Effector memory CD8-positive, alpha-beta T cell (primary cell): Measurements from ENCODE around the gene ZNF784.

ENCODE experiments used
- ATAC-seq: fragments of 150-1000 bp; cut with Tn5 transposase; replicated peaks from 2 replicates; pipeline ENCODE4 v1.10.0; 2021; ENCODE audit warnings: mild to moderate bottlenecking, moderate library complexity
- DNase-seq, 3 experiments: peaks; one replicate each; pipeline ENCODE4 v3.0.0; 2021
- H3K27ac Mint-ChIP-seq, 2 donors: one replicate each; pipeline ENCODE4 v1.8.0; 2022; ENCODE audit warnings: mild to moderate bottlenecking in 2 of 2, mixed read lengths in 2 of 2, moderate library complexity in 2 of 2
- H3K27me3 Mint-ChIP-seq, 2 donors: one replicate each; pipeline ENCODE4 v1.8.0; 2022; ENCODE audit warnings: mixed read lengths in 2 of 2
- H3K36me3 Mint-ChIP-seq: one replicate; pipeline ENCODE4 v1.8.0; 2022; ENCODE audit warnings: mild to moderate bottlenecking, moderate library complexity, mixed read lengths; ENCODE audit not compliant: insufficient read depth
- H3K4me1 Mint-ChIP-seq, 2 donors: one replicate each; pipeline ENCODE4 v1.8.0; 2022; ENCODE audit warnings: low read depth in 2 of 2, mixed read lengths in 2 of 2
- H3K4me3 Mint-ChIP-seq, 2 donors: one replicate each; pipeline ENCODE4 v1.8.0; 2022; ENCODE audit warnings: mild to moderate bottlenecking in 2 of 2, mixed read lengths in 2 of 2, moderate library complexity in 2 of 2
- H3K9me3 Mint-ChIP-seq, 2 donors: one replicate each; pipeline ENCODE4 v1.8.0; 2022; ENCODE audit warnings: mixed read lengths in 2 of 2

ZNF784 gene

GRCh38 chr19:55644842-55645511, 20.6 kb upstream of the ZNF784 start:
- H3K36me3 Mint-ChIP-seq: peaks cover 38% of the 10 kb centered on the region
- ATAC-seq: no peak
- H3K4me1 Mint-ChIP-seq: peaks cover 41 to 45% of the 10 kb centered on the region in 2 donors
- peak overlapping the region; percentile 84 to 93 for H3K4me3 Mint-ChIP-seq
- no peak for DNase-seq
- peak overlapping the region; percentile 84 to 91 for H3K27ac Mint-ChIP-seq
- no peaks in the 10 kb centered on the region for H3K9me3 Mint-ChIP-seq
- H3K27me3 Mint-ChIP-seq: peaks cover 0 to 14% of the 10 kb centered on the region in 2 donors

- no peaks in the 10 kb centered on the region for H3K9me3 Mint-ChIP-seq
- H3K4me1 Mint-ChIP-seq: peaks cover 41 to 42% of the 10 kb centered on the region in 2 donors
- H3K36me3 Mint-ChIP-seq: peaks cover 38% of the 10 kb centered on the region
- no peak for DNase-seq
- peak overlapping the region; percentile 84 to 91 for H3K27ac Mint-ChIP-seq
- peak overlapping the region; percentile 84 to 93 for H3K4me3 Mint-ChIP-seq
- peaks cover 0 to 7% of the 10 kb centered on the region in 2 donors for H3K27me3 Mint-ChIP-seq
- ATAC-seq: no peak
Observed at GRCh38 chr19:55644191-55644833, 19.9 kb upstream of the ZNF784 start.

- Mint-ChIP-seq H3K27me3 (peaks cover 0 to 3% of the 10 kb centered on the region in 2 donors), H3K9me3 (peaks cover 0 to 2% of the 10 kb centered on the region in 2 donors), H3K4me3 (peak overlapping the region; percentile 84 to 93), H3K4me1 (peaks cover 44 to 45% of the 10 kb centered on the region in 2 donors), H3K36me3 (peaks cover 40% of the 10 kb centered on the region), H3K27ac (peak overlapping the region; percentile 84 to 91)
- DNase-seq (no peak), ATAC-seq (no peak)
Observed at GRCh38 chr19:55643887-55644176, 19.5 kb upstream of the ZNF784 start.

- ATAC-seq: peak; percentile 55
- Mint-ChIP-seq H3K27ac (peak within 1 kb of the TSS; percentile 87 to 91), H3K4me1 (peaks cover 41 to 42% of the 10 kb centered on the region in 2 donors), H3K36me3 (peaks cover 37% of the 10 kb centered on the region), H3K9me3 (peaks cover 0 to 2% of the 10 kb centered on the region in 2 donors), H3K4me3 (peak within 1 kb of the TSS; percentile 84 to 93), H3K27me3 (no peaks in the 10 kb centered on the region)
- DNase-seq: peak; percentile 69 to 76 (median 70)
Observed at GRCh38 chr19:55643003-55643886, 18.9 kb upstream of the ZNF784 start, which contains the start of gene ZNF581. Gene ZNF581, plus strand, starts transcription at chr19:55643649. Its CDS starts 923 bp downstream, at chr19:55644572.

GRCh38 chr19:55642153-55643002, 18.0 kb upstream of the ZNF784 start:
- H3K27ac Mint-ChIP-seq: peak overlapping the region; percentile 87 to 91
- H3K9me3 Mint-ChIP-seq: peaks cover 0 to 2% of the 10 kb centered on the region in 2 donors
- DNase-seq (no peak), ATAC-seq (peak; percentile 13)
- no peaks in the 10 kb centered on the region for H3K27me3 Mint-ChIP-seq
- peaks cover 41% of the 10 kb centered on the region for H3K36me3 Mint-ChIP-seq
- peaks cover 44 to 51% of the 10 kb centered on the region in 2 donors for H3K4me1 Mint-ChIP-seq
- H3K4me3 Mint-ChIP-seq: peak overlapping the region; percentile 84 to 93

GRCh38 chr19:55641426-55642152, 17.2 kb upstream of the ZNF784 start:
- H3K4me1 Mint-ChIP-seq: peaks cover 48 to 54% of the 10 kb centered on the region in 2 donors

GRCh38 chr19:55640577-55641425, 16.4 kb upstream of the ZNF784 start, which contains the start of gene ZNF580:
Gene ZNF580, plus strand, starts transcription at chr19:55641002. Its CDS starts 1,507 bp downstream, at chr19:55642509.
- no peaks in the 10 kb centered on the region for H3K27me3 Mint-ChIP-seq
- peaks cover 56 to 62% of the 10 kb centered on the region in 2 donors for H3K4me1 Mint-ChIP-seq
- peaks cover 0 to 2% of the 10 kb centered on the region in 2 donors for H3K9me3 Mint-ChIP-seq
- peak within 1 kb of the TSS; percentile 84 to 93 for H3K4me3 Mint-ChIP-seq
- peak within 1 kb of the TSS; percentile 83 to 87 for H3K27ac Mint-ChIP-seq
- peaks cover 41% of the 10 kb centered on the region for H3K36me3 Mint-ChIP-seq
- ATAC-seq (peak; percentile 18), DNase-seq (peak in 2 of 3 experiments; percentile 34 to 38)

More at GRCh38 chr19:55641426-55642152, 17.2 kb upstream of the ZNF784 start:
- DNase-seq (no peak), ATAC-seq (peak; percentile 22)
- Mint-ChIP-seq H3K27me3 (no peaks in the 10 kb centered on the region), H3K9me3 (peaks cover 0 to 2% of the 10 kb centered on the region in 2 donors), H3K4me3 (peak overlapping the region; percentile 84 to 93), H3K27ac (peak overlapping the region; percentile 83 to 87), H3K36me3 (peaks cover 45% of the 10 kb centered on the region)

GRCh38 chr19:55640043-55640576, 15.7 kb upstream of the ZNF784 start:
- H3K36me3 Mint-ChIP-seq: peaks cover 46% of the 10 kb centered on the region
- H3K27me3 Mint-ChIP-seq: no peaks in the 10 kb centered on the region
- DNase-seq (peak; percentile 60 to 73 (median 66)), ATAC-seq (peak; percentile 54)
- H3K4me3 Mint-ChIP-seq: peak overlapping the region; percentile 69 to 76
- peaks cover 62 to 67% of the 10 kb centered on the region in 2 donors for H3K4me1 Mint-ChIP-seq
- H3K27ac Mint-ChIP-seq: peak overlapping the region; percentile 79
- peaks cover 0 to 2% of the 10 kb centered on the region in 2 donors for H3K9me3 Mint-ChIP-seq

GRCh38 chr19:55638864-55639359, 14.5 kb upstream of the ZNF784 start:
- H3K4me3 Mint-ChIP-seq: peak overlapping the region; percentile 47 to 50
- H3K4me1 Mint-ChIP-seq: peaks cover 61 to 67% of the 10 kb centered on the region in 2 donors
- peak; percentile 54 to 62 (median 55) for DNase-seq
- H3K9me3 Mint-ChIP-seq: peaks cover 0 to 2% of the 10 kb centered on the region in 2 donors
- H3K27ac Mint-ChIP-seq: peak overlapping the region in 1 of 2 donors; percentile 100
- H3K36me3 Mint-ChIP-seq: peaks cover 56% of the 10 kb centered on the region
- no peaks in the 10 kb centered on the region for H3K27me3 Mint-ChIP-seq
- ATAC-seq: peak; percentile 18

GRCh38 chr19:55637534-55637933, 13.2 kb upstream of the ZNF784 start:
- Mint-ChIP-seq H3K4me1 (peaks cover 52 to 62% of the 10 kb centered on the region in 2 donors), H3K36me3 (peaks cover 47% of the 10 kb centered on the region), H3K27me3 (no peaks in the 10 kb centered on the region), H3K9me3 (peaks cover 0 to 2% of the 10 kb centered on the region in 2 donors), H3K4me3 (peak overlapping the region in 1 of 2 donors; percentile 41), H3K27ac (peak overlapping the region; percentile 65 to 100)
- ATAC-seq: no peak
- no peak for DNase-seq

GRCh38 chr19:55636723-55637122, 12.4 kb upstream of the ZNF784 start:
- H3K27ac Mint-ChIP-seq: peak overlapping the region; percentile 100
- peaks cover 53% of the 10 kb centered on the region for H3K36me3 Mint-ChIP-seq
- peaks cover 0 to 2% of the 10 kb centered on the region in 2 donors for H3K9me3 Mint-ChIP-seq
- H3K4me3 Mint-ChIP-seq: peak overlapping the region; percentile 97 to 99
- DNase-seq: no peak
- no peak for ATAC-seq
- H3K27me3 Mint-ChIP-seq: no peaks in the 10 kb centered on the region
- peaks cover 53 to 63% of the 10 kb centered on the region in 2 donors for H3K4me1 Mint-ChIP-seq
